PC-3 (cell line): Measurements from ENCODE around the gene ISLR2. TPM values are rescaled to one million over a fixed set of nuclear protein-coding genes. Genes with fewer than 3 reads are reported as not detected.
A peak's percentile ranks its signal among the peaks of the same experiment; 100 is the strongest.
"Not testable (repeated sequence)": the region's sequence is repeated elsewhere in the genome, so short reads cannot be mapped to it uniquely, and the experiment has no call there.

Source experiments
- ATAC-seq: fragments of 200-7000 bp; cut with Tn5 transposase; 2 replicates; pipeline ENCODE4 v1.9.1; 2020; ENCODE audit warnings: mild to moderate bottlenecking, moderate library complexity
- Bru-seq: library from RNA; stranded (reverse); fragments of 400-500 nt; gene quantifications from one replicate; lab custom pipeline; 2021; lab: Mats Ljungman, UMichigan
- BruChase-seq, 2 experiments: library from RNA; stranded (reverse); fragments of 400-500 nt; gene quantifications; one replicate each; lab custom pipeline; 2021; lab: Mats Ljungman, UMichigan
- BruUV-seq: library from RNA; stranded (reverse); fragments of 400-500 nt; replicated peaks from 2 replicates; lab custom pipeline; 2021; lab: Mats Ljungman, UMichigan
- CTCF ChIA-PET: fragments of 300-600 bp; sonication (Branson Sonifier 250); formaldehyde crosslinking; loops from one replicate; lab custom pipeline; 2022; ENCODE audit warnings: antibody characterized with exemption; lab: Charles Lee
- POLR2A ChIA-PET: fragments of 300-600 bp; sonication (Branson Sonifier 250); formaldehyde crosslinking; loops from one replicate; lab custom pipeline; 2022; ENCODE audit warnings: antibody characterized with exemption; ENCODE audit not compliant: unreplicated experiment; lab: Charles Lee
- DNase-seq: peaks from one replicate; pipeline ENCODE4 v3.0.0-alpha.2; 2015
- H2AFZ ChIP-seq: fragments of 300-600 bp; sonication (generic); 2 replicates; pipeline ENCODE4 v1.6.0; 2016; ENCODE audit warnings: antibody characterized with exemption, low read length
- H3F3A ChIP-seq: fragments of 300-600 bp; sonication (generic); one replicate; pipeline ENCODE4 v1.6.0; 2017; ENCODE audit warnings: antibody characterized with exemption, low read length, control low read depth, mild to moderate bottlenecking; ENCODE audit not compliant: unreplicated experiment
- H3K27ac ChIP-seq: fragments of 300-600 bp; sonication (generic); 2 replicates; pipeline ENCODE4 v1.5.1; 2016; ENCODE audit warnings: mild to moderate bottlenecking, low read length
- H3K27me3 ChIP-seq: fragments of 300-600 bp; sonication (generic); 2 replicates; pipeline ENCODE4 v1.6.1; 2016; ENCODE audit warnings: low read length, mixed read lengths
- H3K36me3 ChIP-seq: fragments of 300-600 bp; sonication (generic); 2 replicates; pipeline ENCODE4 v1.6.1; 2016; ENCODE audit warnings: low read depth, mixed run types, low read length, mixed read lengths
- H3K4me1 ChIP-seq: fragments of 300-600 bp; sonication (generic); 2 replicates; pipeline ENCODE4 v1.5.1; 2016; ENCODE audit warnings: low read length; ENCODE audit not compliant: insufficient read depth
- H3K4me2 ChIP-seq: fragments of 300-600 bp; sonication (generic); 2 replicates; pipeline ENCODE4 v1.6.0; 2016; ENCODE audit warnings: low read length
- H3K4me3 ChIP-seq: fragments of 300-600 bp; sonication (generic); 2 replicates; pipeline ENCODE4 v1.5.1; 2016; ENCODE audit warnings: mild to moderate bottlenecking, low read length, mixed read lengths
- H3K79me2 ChIP-seq: fragments of 300-600 bp; sonication (generic); 2 replicates; pipeline ENCODE4 v1.6.1; 2017; ENCODE audit warnings: low read length, mixed read lengths
- H3K9ac ChIP-seq: fragments of 300-600 bp; sonication (generic); 2 replicates; pipeline ENCODE4 v1.6.0; 2016; ENCODE audit warnings: mild to moderate bottlenecking, low read length
- H3K9me2 ChIP-seq: fragments of 300-600 bp; sonication (generic); replicated peaks from 2 replicates; pipeline ENCODE4 v1.6.1; 2016; ENCODE audit warnings: mixed run types, low read length, mixed read lengths
- H3K9me3 ChIP-seq: fragments of 300-600 bp; sonication (generic); 2 replicates; pipeline ENCODE4 v1.6.1; 2016; ENCODE audit warnings: low read length, mixed read lengths
- H4K20me1 ChIP-seq: fragments of 300-600 bp; sonication (generic); 2 replicates; pipeline ENCODE4 v1.6.1; 2016; ENCODE audit warnings: low read length, mixed read lengths
- CTCF ChIP-seq: fragments of 300-600 bp; sonication (generic); conservative IDR thresholded peaks from 2 replicates; pipeline ENCODE4 v1.5.1; 2017; ENCODE audit warnings: antibody characterized with exemption, low read depth, mild to moderate bottlenecking, low read length
- EZH2 ChIP-seq: fragments of 300-600 bp; sonication (generic); IDR thresholded peaks from one replicate; pipeline ENCODE4 v1.6.1; 2017; ENCODE audit warnings: antibody characterized with exemption, mild to moderate bottlenecking, low read length; ENCODE audit not compliant: unreplicated experiment
- EZH2phosphoT487 ChIP-seq: fragments of 300-600 bp; sonication (generic); IDR thresholded peaks from 2 replicates; pipeline ENCODE4 v1.6.1; 2018; ENCODE audit warnings: mild to moderate bottlenecking, antibody characterized with exemption, low read length, borderline replicate concordance
- intact Hi-C: fragments of 100-400 bp; cut with micrococcal nuclease; formaldehyde crosslinking; loops from 2 replicates; pipeline ENCODE4 v1.9.0; 2023
- long read RNA-seq: library from polyadenylated mRNA; unstranded; transcript quantifications from one replicate; pipeline ENCODE4 v2.0.0, GENCODE V29; 2021; ENCODE audit not compliant: unreplicated experiment
- total RNA-seq: library from RNA; depleted of rRNA; stranded (reverse); fragments of >200 nt; gene quantifications from 2 replicates; pipeline ENCODE4 v1.2.3, GENCODE V29; 2014; rRNA removed

ISLR2 gene, protein sequence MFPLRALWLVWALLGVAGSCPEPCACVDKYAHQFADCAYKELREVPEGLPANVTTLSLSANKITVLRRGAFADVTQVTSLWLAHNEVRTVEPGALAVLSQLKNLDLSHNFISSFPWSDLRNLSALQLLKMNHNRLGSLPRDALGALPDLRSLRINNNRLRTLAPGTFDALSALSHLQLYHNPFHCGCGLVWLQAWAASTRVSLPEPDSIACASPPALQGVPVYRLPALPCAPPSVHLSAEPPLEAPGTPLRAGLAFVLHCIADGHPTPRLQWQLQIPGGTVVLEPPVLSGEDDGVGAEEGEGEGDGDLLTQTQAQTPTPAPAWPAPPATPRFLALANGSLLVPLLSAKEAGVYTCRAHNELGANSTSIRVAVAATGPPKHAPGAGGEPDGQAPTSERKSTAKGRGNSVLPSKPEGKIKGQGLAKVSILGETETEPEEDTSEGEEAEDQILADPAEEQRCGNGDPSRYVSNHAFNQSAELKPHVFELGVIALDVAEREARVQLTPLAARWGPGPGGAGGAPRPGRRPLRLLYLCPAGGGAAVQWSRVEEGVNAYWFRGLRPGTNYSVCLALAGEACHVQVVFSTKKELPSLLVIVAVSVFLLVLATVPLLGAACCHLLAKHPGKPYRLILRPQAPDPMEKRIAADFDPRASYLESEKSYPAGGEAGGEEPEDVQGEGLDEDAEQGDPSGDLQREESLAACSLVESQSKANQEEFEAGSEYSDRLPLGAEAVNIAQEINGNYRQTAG
- total RNA-seq (0.22 TPM in 1 of 2 replicates, not detected in the other), Bru-seq, nascent RNA (percentile 6 among the genes with signal in this experiment), BruChase-seq, experiment 1, labeled RNA remaining after a 6-hour chase (percentile 9 among the genes with signal in this experiment), BruChase-seq, experiment 2, labeled RNA remaining after a 2-hour chase (percentile 14 among the genes with signal in this experiment)
- long read RNA-seq = 0 reads

DNA sequence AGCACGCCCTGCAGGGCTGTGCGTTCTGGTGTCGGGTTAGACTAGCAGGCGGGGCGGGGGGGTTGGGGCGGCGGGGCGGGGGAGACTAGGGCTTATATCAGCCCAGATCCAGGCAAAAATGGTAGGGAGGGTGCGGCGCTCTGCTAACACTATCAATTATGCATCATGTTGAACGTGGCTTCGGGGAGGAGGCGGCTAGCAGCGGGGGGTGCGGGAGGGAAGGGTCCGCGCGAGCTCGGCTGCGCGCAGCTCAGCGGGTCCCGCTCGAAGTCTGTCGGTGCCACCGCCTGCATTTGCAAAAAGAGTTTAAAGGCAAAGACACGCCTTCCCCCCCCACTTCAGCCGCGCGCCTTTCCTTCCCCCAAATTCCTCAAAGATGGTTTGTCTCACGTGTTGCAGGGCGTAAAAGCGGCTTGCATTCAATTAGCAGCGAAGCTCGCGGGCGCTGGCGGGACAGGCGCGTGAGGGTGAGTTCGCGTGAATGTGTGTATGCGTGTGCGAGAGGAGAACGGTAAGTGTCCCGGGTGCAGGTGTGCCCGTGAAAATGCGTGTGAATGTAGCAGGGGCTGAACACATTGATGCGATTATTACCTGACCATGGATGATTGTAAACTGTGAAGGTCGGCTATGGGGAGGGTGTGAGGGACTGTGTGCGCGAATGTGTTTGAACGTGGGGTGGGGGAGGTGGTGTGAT lies at the start of gene ISLR2:
TSS of gene ISLR2 (plus strand) at position 432 of the 694 bp plus-strand sequence. CDS start 2,169 bp downstream, outside the sequence.
- H3K27me3 ChIP-seq = peaks cover 44% of the 10 kb centered on the region
- H3K9me2 ChIP-seq = no peaks in the 10 kb centered on the region
- POLR2A ChIA-PET = no interaction called here
- no peaks in the 10 kb centered on the region for H3K79me2 ChIP-seq
- no peaks in the 10 kb centered on the region for H3F3A ChIP-seq
- peak within 1 kb of the TSS; percentile 24; the same call in 1 of the 2 replicates for H3K4me3 ChIP-seq
- no TSS peak for BruUV-seq
- no peaks in the 10 kb centered on the region for H4K20me1 ChIP-seq
- ATAC-seq (no peak), DNase-seq (no peak)
- intact Hi-C loops = no loop called here
- CTCF ChIA-PET = interaction anchor here (0.6 to 0.7 kb wide), 2 partner anchors 190 to 1016 kb away, joined by 3 to 7 read pairs; no protein-coding TSS in a partner anchor
- peaks cover 4% of the 10 kb centered on the region; the same call in 1 of the 2 replicates for H3K4me1 ChIP-seq
- TF ChIP-seq CTCF = no peak
- 0 out of 2 replicates have a peak, but pooled peaks have one; percentile 64 for TF ChIP-seq EZH2phosphoT487
- peak; percentile 76 for TF ChIP-seq EZH2
- no peak within 1 kb of the TSS for H3K27ac ChIP-seq
- H3K9ac ChIP-seq = no peak within 1 kb of the TSS
- H3K9me3 ChIP-seq = no peaks in the 10 kb centered on the region
- H3K36me3 ChIP-seq = no peaks in the 10 kb centered on the region
- H3K4me2 ChIP-seq = peak within 1 kb of the TSS; percentile 64
- H2AFZ ChIP-seq = peak within 1 kb of the TSS; percentile 53; the same call in 1 of the 2 replicates

DNA sequence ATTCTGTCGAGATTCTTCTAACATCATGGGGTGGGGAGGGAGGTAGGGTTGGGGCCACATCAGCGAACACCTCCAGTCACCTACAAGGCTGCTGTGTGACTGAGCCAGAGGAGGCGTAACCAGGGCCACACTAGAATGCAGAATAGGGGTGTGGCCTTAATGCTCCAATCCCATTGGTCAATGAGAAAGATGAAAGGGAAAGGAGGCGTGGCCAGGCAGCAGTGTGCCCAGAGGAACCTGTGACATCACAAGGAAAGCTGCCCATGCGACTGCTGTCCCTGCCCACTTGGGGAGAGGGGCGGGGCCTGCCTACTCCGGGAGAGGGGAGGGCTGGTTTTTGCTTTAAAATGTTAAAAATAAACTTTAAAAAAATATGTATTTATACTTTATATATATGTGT lies 47.9 kb upstream of the ISLR2 start, which contains the start of gene GOLGA6A:
TSS of gene GOLGA6A (minus strand) at position 101 of the 400 bp plus-strand sequence. CDS start at position 60, 41 bp downstream.
- H3F3A ChIP-seq, H3K4me1 ChIP-seq, H3K27ac ChIP-seq, H3K27me3 ChIP-seq, H3K79me2 ChIP-seq, H3K9me3 ChIP-seq, H3K9me2 ChIP-seq, POLR2A ChIA-PET, H3K9ac ChIP-seq, H3K4me2 ChIP-seq, ATAC-seq, intact Hi-C loops, H4K20me1 ChIP-seq, CTCF ChIA-PET, H3K36me3 ChIP-seq, H3K4me3 ChIP-seq, H2AFZ ChIP-seq, BruUV-seq, DNase-seq: not testable (repeated sequence)

DNA sequence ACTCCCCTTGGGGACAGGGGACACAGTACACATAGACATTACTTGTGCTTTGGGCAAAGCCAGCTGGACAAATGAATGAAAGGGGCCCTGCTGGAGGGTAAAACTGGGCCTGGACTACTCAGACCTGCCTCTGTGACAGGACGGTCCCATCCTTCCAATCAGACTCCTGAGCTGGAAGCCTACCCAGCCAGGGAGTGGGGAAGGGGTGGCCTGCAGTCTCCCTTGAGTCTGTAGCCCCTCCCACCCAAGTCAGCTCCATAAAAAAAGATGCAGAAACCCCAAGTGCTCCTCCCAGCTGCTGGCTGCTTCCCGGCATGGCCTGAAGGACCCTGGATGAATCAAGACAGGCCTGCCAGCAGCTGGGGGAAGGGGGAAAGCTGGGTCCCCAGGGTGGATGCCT lies 35.8 kb upstream of the ISLR2 start:
- H3K4me2 ChIP-seq, H3K9ac ChIP-seq, H3K9me2 ChIP-seq, H3K79me2 ChIP-seq, H3F3A ChIP-seq, H4K20me1 ChIP-seq, POLR2A ChIA-PET, H3K4me3 ChIP-seq, ATAC-seq, intact Hi-C loops, H3K9me3 ChIP-seq, H3K27ac ChIP-seq, H2AFZ ChIP-seq, H3K4me1 ChIP-seq, H3K27me3 ChIP-seq, BruUV-seq, H3K36me3 ChIP-seq, CTCF ChIA-PET, DNase-seq: not testable (repeated sequence)

DNA sequence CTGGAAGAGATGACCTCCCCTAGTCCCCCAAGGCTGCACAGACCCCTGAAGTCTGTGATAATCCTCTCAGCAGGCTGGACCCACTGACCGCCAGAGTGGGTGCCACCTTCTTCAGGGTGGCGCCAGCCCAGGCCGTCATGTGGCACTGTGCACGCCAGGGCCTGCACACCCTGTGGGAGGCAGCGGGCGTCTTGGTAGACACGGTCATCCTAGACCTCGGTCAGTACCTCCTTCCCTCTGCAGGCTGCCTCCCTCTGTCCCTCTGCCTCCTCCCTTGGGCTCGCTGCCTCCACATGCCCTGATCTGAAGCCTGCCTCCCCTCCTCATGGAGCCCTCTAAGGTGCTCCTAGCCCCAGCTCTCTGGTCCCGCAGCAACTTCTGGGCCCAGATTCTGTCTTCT lies 34.8 kb upstream of the ISLR2 start:
- CTCF ChIA-PET, H3K9ac ChIP-seq, POLR2A ChIA-PET, H3K4me3 ChIP-seq, H3K9me2 ChIP-seq, H3K27me3 ChIP-seq, H3K27ac ChIP-seq, intact Hi-C loops, H4K20me1 ChIP-seq, DNase-seq, H3F3A ChIP-seq, H2AFZ ChIP-seq, H3K9me3 ChIP-seq, ATAC-seq, H3K4me2 ChIP-seq, H3K4me1 ChIP-seq, H3K36me3 ChIP-seq, H3K79me2 ChIP-seq, BruUV-seq: not testable (repeated sequence)
